ENCODE measurements around the gene EYA3.

- TF ChIP-seq CTCF (IDR thresholded peaks at IDR 0.05 in 2 of 3, conservative IDR thresholded peaks at IDR 0.05 in 1 of 3; ENCODE audit: control insufficient read depth in 2 of 3, extremely low read depth in 1 of 3, insufficient read depth in 1 of 3, low read depth in 3 of 3, low read length in 3 of 3) (peak in 1 of 3 experiments; percentile 12; a peak in 1 of 6 replicates), EP300 (IDR thresholded peaks at IDR 0.05; ENCODE audit: borderline replicate concordance in 1 of 2, control insufficient read depth in 1 of 2, low read depth in 2 of 2, low read length in 2 of 2) (no peak), NR2C1 (IDR thresholded peaks at IDR 0.05) (no peak), BCL3 (IDR thresholded peaks at IDR 0.05; ENCODE audit: borderline replicate concordance, insufficient read depth, low read depth, low read length, poor library complexity, severe bottlenecking) (no peak), NFYA (IDR thresholded peaks at IDR 0.05; ENCODE audit: borderline replicate concordance, low read depth, low read length) (no peak), MAX (IDR thresholded peaks at IDR 0.05; ENCODE audit: low read depth, low read length) (no peak), ATF3 (IDR thresholded peaks at IDR 0.05; ENCODE audit: borderline replicate concordance, extremely low read depth, low read depth, low read length) (no peak), PKNOX1 (IDR thresholded peaks at IDR 0.05) (no peak), POLR2A (IDR thresholded peaks at IDR 0.05; ENCODE audit: low read depth, low read length) (no peak), MTA3 (IDR thresholded peaks at IDR 0.05; ENCODE audit: borderline replicate concordance, low read length) (no peak), MXI1 (IDR thresholded peaks at IDR 0.05; ENCODE audit: low read depth, low read length) (no peak), JUND (IDR thresholded peaks at IDR 0.05; ENCODE audit: low read depth, low read length) (no peak), E2F4 (IDR thresholded peaks at IDR 0.05; ENCODE audit: low read depth, low read length) (no peak)
Observed at GRCh38 chr1:28113242-28113572, 24.8 kb upstream of the EYA3 start.
